HG03460 (cell line): ENCODE results near the gene EFL1.
"Not testable (repeated sequence)": the region's sequence is repeated elsewhere in the genome, so short reads cannot be mapped to it uniquely, and the experiment has no call there.

Experiments
- ATAC-seq: cut with Tn5 transposase; IDR thresholded peaks from one replicate; pipeline ENCODE4 v1.9.1; 2021; ENCODE audit not compliant: unreplicated experiment

The EFL1 gene

GRCh38 chr15:82204575-82204974, 58.0 kb downstream of the EFL1 start:
- not testable (repeated sequence) for ATAC-seq

DNA sequence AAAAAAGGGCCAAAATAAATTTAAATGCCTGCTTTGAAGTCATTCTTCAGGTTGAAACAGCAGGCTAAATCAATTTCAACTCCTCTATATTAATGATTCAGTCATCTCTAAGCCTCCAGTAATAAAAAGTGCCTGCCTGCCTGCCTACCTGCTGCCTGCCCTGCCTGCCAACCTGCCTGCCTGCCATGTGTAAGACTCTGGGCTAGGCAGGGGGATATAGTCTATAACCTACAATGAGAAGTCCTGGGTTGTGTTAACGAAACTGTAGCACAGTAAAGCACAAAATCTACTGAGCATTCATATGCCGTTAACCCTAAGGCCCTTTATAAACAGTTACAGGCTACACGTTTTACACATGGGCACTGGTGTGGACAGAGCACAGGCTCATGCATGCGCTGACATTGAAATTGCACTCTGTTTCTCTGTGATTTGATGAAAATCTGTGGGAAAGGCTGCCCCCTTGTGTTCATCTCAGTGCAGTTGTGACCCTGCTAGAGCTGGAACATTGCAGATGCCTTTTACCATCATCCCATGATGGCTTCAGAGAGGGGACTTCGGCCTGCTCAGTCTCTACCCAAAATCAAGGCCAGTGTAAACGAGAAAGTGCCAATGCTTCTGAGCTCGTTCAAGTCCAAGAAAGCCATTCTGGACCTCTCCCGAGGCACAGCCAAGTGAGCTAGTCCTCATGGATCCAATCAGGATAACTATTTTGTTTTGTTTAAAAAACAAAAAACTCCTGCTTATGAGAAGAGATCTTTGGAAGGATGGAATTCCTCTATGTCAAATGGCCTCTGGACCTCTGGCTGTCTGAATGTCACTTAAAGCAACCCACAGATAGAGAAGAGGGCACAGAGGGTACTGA, 64.6 kb downstream of the EFL1 start:
- peak; percentile 87 for ATAC-seq

DNA sequence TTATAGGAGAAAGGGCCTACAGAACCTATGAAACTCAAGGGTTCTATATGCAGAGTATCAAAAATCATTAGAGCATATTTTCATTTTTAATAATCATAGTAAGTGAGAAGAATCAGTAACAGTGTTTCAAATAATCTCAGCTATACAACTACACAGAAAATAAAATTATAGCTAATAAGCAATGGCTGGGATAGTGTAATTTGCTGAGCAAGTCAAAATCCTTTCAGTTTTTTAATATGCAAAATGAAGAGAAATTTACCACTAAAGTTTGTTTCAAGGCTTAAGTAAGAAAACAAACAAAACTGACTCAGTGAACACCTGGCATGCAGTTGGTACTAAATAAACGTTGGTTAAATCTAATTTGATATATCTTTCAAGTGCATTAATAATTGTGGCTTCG, 66.2 kb downstream of the EFL1 start:
- no peak for ATAC-seq

GRCh38 chr15:82195818-82196217, 66.7 kb downstream of the EFL1 start:
- not testable (repeated sequence) for ATAC-seq

- not testable (repeated sequence) for ATAC-seq
Measured at GRCh38 chr15:82194488-82194887, 68.0 kb downstream of the EFL1 start.

- not testable (repeated sequence) for ATAC-seq
Measured at GRCh38 chr15:82193435-82193834, 69.1 kb downstream of the EFL1 start.

GRCh38 chr15:82192394-82192793, 70.1 kb downstream of the EFL1 start:
- ATAC-seq: not testable (repeated sequence)

GRCh38 chr15:82186719-82187406, 75.7 kb downstream of the EFL1 start:
- peak; percentile 69 for ATAC-seq

DNA sequence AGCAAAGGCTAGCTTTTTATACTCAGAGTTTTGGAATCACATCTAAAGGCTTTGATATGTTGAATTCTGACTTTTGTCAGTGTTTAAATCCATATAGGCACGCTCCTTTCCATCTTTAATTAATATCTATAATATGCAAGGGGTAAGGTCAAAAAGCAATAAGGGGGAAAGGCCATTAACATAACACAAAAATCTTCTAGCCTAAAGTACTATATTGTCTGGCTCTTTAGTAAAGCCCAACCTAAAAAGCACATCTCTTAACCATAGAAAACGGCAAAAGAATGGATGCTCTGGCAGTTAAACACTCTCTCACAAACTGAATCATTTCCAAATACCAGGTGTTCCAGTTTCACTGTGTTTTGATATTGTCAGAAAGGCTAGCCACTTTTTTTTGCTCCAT, 76.4 kb downstream of the EFL1 start:
- ATAC-seq: no peak

DNA sequence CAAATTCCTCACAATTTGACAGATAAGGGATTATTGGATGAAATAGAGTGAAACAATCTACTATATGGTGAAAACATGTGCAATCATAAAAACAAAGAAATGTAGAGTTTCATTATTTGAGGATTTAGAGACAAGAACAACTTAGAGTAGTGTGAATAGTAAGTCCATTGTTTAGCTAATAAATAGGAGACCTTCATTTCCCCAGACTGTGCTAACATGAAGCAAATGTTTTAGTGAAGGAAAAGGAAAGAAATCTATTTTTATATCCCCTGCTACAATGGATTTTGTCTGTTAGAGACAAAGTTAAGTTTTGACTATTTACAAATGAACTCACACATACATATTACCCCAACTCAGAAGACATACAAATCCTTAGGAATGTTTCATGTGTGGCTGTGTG, 77.8 kb downstream of the EFL1 start:
- ATAC-seq: no peak

DNA sequence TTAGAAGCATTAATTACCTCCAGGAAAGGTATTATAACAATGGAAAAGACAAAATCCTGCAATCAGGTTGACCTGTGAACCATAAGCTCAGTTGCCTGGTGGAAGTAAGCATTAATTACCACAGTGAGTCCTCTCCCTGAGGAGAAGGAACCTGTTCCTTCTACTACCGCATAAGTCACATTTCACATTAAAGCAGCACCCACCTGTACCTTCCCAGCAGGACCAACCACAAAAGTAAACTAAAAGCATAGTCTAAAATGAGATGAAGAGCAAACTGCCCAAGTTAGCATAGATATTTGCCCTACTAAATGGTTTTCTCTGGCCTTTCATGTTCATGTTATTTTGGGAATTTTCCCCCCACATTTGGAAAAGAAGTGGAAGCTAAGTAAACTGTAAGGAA, 78.2 kb downstream of the EFL1 start:
- no peak for ATAC-seq

DNA sequence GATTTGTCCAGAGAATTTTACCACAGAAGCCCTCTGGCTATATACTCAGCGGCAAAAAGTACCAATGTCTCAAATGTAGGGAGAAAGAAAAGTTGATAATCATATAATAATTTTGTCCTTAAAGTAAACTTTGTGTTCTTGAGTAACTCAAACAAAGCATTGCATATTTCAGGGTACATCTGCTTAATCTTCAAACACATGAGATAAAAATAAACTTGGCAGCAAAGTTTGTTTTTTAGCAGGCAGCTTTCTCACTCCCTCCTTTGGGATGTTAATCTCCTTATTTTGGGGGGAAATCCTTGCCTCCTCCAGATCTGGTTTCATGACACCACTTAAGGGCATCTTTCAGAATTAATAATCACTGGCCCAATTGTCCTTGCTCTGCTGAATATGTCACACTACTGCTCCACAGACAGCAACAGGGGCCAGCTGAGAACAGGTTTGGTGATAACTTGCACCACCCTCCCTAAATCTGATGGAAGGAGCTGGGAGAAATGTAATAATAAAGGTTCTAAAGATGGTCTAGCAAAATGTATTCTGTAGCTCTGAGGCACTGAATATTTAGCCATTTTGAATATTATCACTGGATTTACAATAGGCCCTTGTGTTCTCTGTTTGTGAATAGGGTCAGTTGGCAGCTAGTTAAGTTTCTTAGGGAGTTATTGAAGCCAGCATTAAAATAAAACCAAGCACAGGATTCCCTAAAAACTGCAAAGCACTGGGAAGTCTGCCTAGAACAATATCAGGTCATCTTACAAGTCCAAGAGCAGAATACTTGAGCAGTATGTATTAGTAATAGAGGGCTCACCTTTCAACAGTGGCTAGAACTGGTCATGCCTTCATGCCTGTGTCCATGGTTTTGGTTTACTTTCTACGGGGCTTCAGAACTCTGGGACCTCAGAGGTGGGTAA, 79.2 kb downstream of the EFL1 start:
- ATAC-seq: no peak

- no peak for ATAC-seq
Measured at GRCh38 chr15:82181371-82181770, 81.2 kb downstream of the EFL1 start.

DNA sequence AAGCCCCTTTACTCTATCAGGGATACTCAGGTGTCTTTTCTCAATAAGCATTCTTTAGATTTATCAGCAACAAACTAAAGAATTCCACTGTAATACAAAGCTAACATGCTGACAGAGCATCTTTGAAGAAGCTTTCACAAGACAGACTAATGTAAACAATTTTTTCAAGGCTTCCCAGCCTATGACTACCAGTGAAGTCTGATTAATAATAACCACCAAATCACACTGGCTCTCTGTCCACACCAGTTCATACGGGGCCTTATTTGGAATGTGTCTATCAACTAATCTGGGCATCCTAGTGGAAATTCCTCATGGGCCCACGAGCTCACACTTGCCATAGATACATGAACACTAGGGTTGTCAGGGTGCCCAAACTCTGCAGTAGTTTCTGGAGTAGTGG, 84.5 kb downstream of the EFL1 start:
- no peak for ATAC-seq

- ATAC-seq: no peak
Measured at GRCh38 chr15:82177291-82178010, 85.1 kb downstream of the EFL1 start.

DNA sequence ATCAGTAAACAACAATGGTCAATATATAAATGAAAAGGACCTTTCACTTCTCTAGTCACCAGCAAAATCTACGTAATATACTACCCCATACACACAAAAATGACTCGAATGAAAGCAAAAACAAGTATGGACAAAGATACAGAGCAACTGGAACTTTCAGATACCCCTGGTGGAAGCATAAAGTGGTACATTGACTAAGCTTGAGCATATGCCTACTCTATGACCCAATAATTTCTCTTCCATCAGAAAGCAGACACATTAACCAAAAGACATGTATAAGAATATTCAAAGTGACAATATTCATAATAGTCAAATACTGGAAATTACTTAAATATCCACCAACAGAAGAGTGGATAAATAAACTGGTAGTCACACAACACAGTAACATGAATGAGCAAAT, 86.0 kb downstream of the EFL1 start:
- no peak for ATAC-seq

GRCh38 chr15:82174471-82175235, 87.9 kb downstream of the EFL1 start:
- no peak for ATAC-seq

- ATAC-seq: no peak
Measured at GRCh38 chr15:82173108-82173507, 89.4 kb downstream of the EFL1 start.

DNA sequence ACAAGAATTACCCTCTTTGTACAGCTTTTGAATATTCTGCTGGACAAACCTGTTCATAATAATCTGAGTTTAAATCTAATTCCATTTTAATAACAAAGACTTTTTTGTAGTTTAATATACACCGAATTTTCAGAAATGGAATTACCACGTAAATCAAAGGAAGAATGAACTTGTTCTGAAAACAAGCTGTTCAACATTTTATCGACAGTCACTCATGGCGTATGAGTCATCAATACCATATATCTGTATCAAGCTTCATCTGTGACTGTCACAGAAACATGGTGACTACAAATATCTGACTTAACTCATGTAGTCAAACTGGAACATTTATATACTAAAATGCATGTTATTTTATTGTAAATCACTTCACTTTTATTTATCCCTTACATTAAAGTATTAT, 90.0 kb downstream of the EFL1 start:
- no peak for ATAC-seq

DNA sequence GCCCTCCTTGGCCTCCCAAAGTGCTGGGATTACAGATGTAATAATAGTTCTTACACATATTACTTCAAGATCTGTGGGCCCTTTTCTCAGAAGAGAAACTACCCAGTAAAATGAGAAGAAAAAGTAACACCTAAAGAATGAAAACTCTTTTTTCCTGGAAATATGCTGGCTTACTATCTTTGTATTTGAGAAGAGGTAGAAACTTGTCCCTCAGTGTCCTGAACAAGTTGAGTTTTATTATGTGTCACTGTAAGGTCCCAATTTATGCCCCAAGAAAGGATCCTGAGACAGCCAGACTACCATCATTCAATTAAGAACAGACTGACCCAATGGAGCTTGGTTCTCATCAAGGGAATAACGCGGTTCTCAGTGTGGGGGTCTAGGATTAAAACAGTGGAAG, 93.8 kb downstream of the EFL1 start:
- no peak for ATAC-seq
